ENCODE measurements around the gene FSTL4. TPM values are rescaled to one million over a fixed set of nuclear protein-coding genes. Genes with fewer than 3 reads are reported as not detected.

FSTL4 gene
- total and polyA plus RNA-seq, 2 donors (not counting 1 experiment from before 2014, with no cell fraction given) = 0.31 to 6.7 TPM

DNA sequence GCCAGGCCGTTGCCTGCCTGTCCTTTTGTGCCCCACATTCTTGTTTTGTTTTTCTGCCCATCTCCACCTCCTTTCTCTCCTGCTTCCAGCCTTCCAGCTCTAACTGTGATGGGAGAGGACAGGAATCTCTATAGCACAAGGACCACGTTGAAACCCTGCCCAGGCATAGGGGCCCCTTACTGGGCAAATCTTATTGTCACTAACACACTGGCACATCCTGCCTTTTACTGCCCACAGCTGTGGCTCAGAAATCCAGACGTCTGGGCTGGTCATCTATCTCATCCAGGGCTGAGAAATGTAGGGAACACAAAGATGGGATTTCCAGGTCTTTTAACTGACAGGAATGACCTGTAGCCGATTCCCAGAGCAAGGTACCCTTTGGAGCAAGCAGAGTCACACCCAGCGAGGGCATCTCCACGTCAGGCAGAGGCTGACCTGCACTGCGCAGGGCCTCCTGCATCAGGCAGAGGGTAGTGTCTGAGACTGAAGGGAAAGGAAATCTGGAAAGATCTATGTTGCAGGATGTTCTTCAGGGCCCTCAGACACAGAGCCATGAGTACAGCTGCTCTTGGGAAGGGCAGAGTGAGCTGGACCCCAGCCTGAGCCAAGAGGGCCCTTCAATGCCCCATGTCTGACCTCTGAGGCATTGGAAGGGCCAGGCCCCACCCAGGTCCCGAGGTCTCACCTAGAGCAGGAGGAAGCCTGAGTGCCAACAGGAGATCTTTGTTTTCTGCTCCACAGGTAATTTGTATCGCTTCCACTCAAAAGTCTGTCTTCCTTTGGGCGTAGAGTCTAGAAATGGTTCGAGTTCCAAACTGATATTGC, 278.8 kb downstream of the FSTL4 start:
- H3K36me3 ChIP-seq (replicated peaks in 1 of 2; ENCODE audit: control extremely low read depth in 1 of 2, control insufficient read depth in 1 of 2, extremely low read depth in 1 of 2, insufficient read depth in 2 of 2, low read length in 1 of 2) = no peaks in the 10 kb centered on the region
- no peak overlapping the region for H3K4me3 Mint-ChIP-seq
- TF ChIP-seq EZH2 (IDR thresholded peaks at IDR 0.05; ENCODE audit: borderline replicate concordance, insufficient read depth, low read depth, low read length, poor library complexity, severe bottlenecking) = no peak
- TF ChIP-seq, protein P1, sequence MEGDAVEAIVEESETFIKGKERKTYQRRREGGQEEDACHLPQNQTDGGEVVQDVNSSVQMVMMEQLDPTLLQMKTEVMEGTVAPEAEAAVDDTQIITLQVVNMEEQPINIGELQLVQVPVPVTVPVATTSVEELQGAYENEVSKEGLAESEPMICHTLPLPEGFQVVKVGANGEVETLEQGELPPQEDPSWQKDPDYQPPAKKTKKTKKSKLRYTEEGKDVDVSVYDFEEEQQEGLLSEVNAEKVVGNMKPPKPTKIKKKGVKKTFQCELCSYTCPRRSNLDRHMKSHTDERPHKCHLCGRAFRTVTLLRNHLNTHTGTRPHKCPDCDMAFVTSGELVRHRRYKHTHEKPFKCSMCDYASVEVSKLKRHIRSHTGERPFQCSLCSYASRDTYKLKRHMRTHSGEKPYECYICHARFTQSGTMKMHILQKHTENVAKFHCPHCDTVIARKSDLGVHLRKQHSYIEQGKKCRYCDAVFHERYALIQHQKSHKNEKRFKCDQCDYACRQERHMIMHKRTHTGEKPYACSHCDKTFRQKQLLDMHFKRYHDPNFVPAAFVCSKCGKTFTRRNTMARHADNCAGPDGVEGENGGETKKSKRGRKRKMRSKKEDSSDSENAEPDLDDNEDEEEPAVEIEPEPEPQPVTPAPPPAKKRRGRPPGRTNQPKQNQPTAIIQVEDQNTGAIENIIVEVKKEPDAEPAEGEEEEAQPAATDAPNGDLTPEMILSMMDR (IDR thresholded peaks at IDR 0.05) = no peak
- H3K4me2 ChIP-seq (replicated peaks; ENCODE audit: low read depth, low read length, poor library complexity, severe bottlenecking) = no peak overlapping the region
- no peaks in the 10 kb centered on the region for H3K9me3 Mint-ChIP-seq (ENCODE audit: insufficient read depth)
- ATAC-seq (ENCODE audit: low read depth) (no peak), DNase-seq (no peak)
- no peaks in the 10 kb centered on the region for H3K79me2 ChIP-seq (ENCODE audit: control insufficient read depth, insufficient read depth, low read length)
- no peaks in the 10 kb centered on the region for H3K27me3 ChIP-seq (replicated peaks in 1 of 4; ENCODE audit: control extremely low read depth in 1 of 4, control insufficient read depth in 3 of 4, insufficient read depth in 4 of 4, low read length in 3 of 4)
- 78% methylated on average over 10 of the region's 11 CpGs for WGBS (ENCODE audit: insufficient coverage)
- no peaks in the 10 kb centered on the region for H3K4me1 ChIP-seq (ENCODE audit: control insufficient read depth in 2 of 2, insufficient read depth in 2 of 2, low read length in 2 of 2)
- H3K27me3 Mint-ChIP-seq = peaks cover 3% of the 10 kb centered on the region
- intact Hi-C loops (cut with micrococcal nuclease) = no loop called here
- H2AFZ ChIP-seq (ENCODE audit: insufficient read depth, low read depth, low read length, poor library complexity, severe bottlenecking) = no peak overlapping the region
- POLR2A ChIA-PET = no interaction called here
- H3K9me3 ChIP-seq (ENCODE audit: control extremely low read depth in 1 of 3, control insufficient read depth in 2 of 3, insufficient read depth in 1 of 3, low read length in 2 of 3) = no peaks in the 10 kb centered on the region
- no peak overlapping the region for H3K27ac ChIP-seq (ENCODE audit: low read length in 2 of 2)
- no peak overlapping the region for H3K9ac ChIP-seq (ENCODE audit: low read length)
- CTCF ChIA-PET = no interaction called here
- no peak overlapping the region for H3K27ac Mint-ChIP-seq
- no peak overlapping the region for H3K4me3 ChIP-seq (ENCODE audit: control extremely low read depth in 1 of 5, extremely low read depth in 1 of 5, insufficient read depth in 1 of 5, low read depth in 2 of 5, low read length in 4 of 5)
- no peaks in the 10 kb centered on the region for H3K4me1 Mint-ChIP-seq
- no peaks in the 10 kb centered on the region for H4K20me1 ChIP-seq (ENCODE audit: control insufficient read depth, insufficient read depth, low read length, poor library complexity, severe bottlenecking)

DNA sequence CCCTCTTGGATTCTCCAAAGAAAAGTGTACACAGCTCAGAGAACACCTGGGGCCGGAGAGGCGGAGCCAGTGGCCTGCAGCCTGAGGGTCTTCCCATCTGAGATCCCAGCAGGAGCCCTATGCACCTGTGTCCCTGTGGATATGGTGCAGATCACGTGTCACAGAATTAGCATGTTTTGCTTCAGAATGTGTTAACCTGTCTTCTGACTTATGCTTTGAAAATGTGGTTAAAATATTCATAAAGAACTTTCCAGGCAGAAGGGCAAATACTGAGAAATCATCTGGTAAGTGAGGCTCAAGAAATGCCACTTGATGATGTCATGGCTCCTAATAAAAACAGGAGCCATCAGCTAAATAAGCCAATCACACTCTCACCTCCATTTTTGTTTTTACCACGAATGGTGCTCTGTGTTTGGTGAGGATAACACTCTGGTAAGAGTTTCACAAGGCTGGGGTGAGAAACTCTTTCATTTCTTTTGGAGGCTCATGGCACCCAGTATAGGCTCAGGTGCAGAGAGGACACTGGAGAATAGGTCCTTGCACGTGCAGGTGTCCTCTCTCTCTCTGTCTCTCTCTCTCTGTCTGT, 279.8 kb downstream of the FSTL4 start:
- Histone ChIP-seq H4K20me1 (ENCODE audit: control insufficient read depth, insufficient read depth, low read length, poor library complexity, severe bottlenecking) (no peaks in the 10 kb centered on the region), H3K27ac (ENCODE audit: low read length in 2 of 2) (no peak overlapping the region), H3K36me3 (replicated peaks in 1 of 2; ENCODE audit: control extremely low read depth in 1 of 2, control insufficient read depth in 1 of 2, extremely low read depth in 1 of 2, insufficient read depth in 2 of 2, low read length in 1 of 2) (no peaks in the 10 kb centered on the region), H3K9ac (ENCODE audit: low read length) (no peak overlapping the region), H3K4me1 (ENCODE audit: control insufficient read depth in 2 of 2, insufficient read depth in 2 of 2, low read length in 2 of 2) (no peaks in the 10 kb centered on the region), H3K27me3 (replicated peaks in 1 of 4; ENCODE audit: control extremely low read depth in 1 of 4, control insufficient read depth in 3 of 4, insufficient read depth in 4 of 4, low read length in 3 of 4) (no peaks in the 10 kb centered on the region), H3K4me3 (ENCODE audit: control extremely low read depth in 1 of 5, extremely low read depth in 1 of 5, insufficient read depth in 1 of 5, low read depth in 2 of 5, low read length in 4 of 5) (no peak overlapping the region), H3K4me2 (replicated peaks; ENCODE audit: low read depth, low read length, poor library complexity, severe bottlenecking) (no peak overlapping the region), H2AFZ (ENCODE audit: insufficient read depth, low read depth, low read length, poor library complexity, severe bottlenecking) (no peak overlapping the region), H3K9me3 (ENCODE audit: control extremely low read depth in 1 of 3, control insufficient read depth in 2 of 3, insufficient read depth in 1 of 3, low read length in 2 of 3) (no peaks in the 10 kb centered on the region), H3K79me2 (ENCODE audit: control insufficient read depth, insufficient read depth, low read length) (no peaks in the 10 kb centered on the region)
- DNase-seq (no peak), ATAC-seq (ENCODE audit: low read depth) (no peak)
- no peak overlapping the region for H3K4me3 Mint-ChIP-seq
- H3K4me1 Mint-ChIP-seq = no peaks in the 10 kb centered on the region
- WGBS (ENCODE audit: insufficient coverage) = 89% methylated on average over 4 of the region's 5 CpGs
- no peaks in the 10 kb centered on the region for H3K9me3 Mint-ChIP-seq (ENCODE audit: insufficient read depth)
- POLR2A ChIA-PET = no interaction called here
- no peak overlapping the region for H3K27ac Mint-ChIP-seq
- CTCF ChIA-PET = no interaction called here
- intact Hi-C loops (cut with micrococcal nuclease) = no loop called here
- TF ChIP-seq, protein P1 (IDR thresholded peaks at IDR 0.05) = no peak
- no peak for TF ChIP-seq EZH2 (IDR thresholded peaks at IDR 0.05; ENCODE audit: borderline replicate concordance, insufficient read depth, low read depth, low read length, poor library complexity, severe bottlenecking)
- peaks cover 3% of the 10 kb centered on the region for H3K27me3 Mint-ChIP-seq

Measured in B cell (primary cell).